SH-SY5Y (cell line): ENCODE data around the gene SLC1A3.

Source experiments
- GATA2 ChIP-seq: IDR thresholded peaks from 2 replicates; pipeline ENCODE4 v1.6.1; 2011; ENCODE audit warnings: mild to moderate bottlenecking, low read depth, low read length
- GATA3 ChIP-seq: IDR thresholded peaks from 2 replicates; pipeline ENCODE4 v1.6.1; 2011; ENCODE audit warnings: low read depth, mild to moderate bottlenecking, low read length, moderate library complexity

GRCh38 chr5:36689225-36689624 is 82.8 kb downstream of the SLC1A3 start:
- TF ChIP-seq GATA2 (no peak), GATA3 (no peak)
